IPS-20b (cell line): ENCODE results near the gene WDR7.
A peak's percentile ranks its signal among the peaks of the same experiment; 100 is the strongest.

Experiments
- H3K27ac ChIP-seq: one replicate; pipeline ENCODE4 v1.5.1; 2013; ENCODE audit warnings: low read length
- H3K27me3 ChIP-seq: 2 replicates; pipeline ENCODE4 v1.6.1; 2013; ENCODE audit warnings: mild to moderate bottlenecking, low read length, inconsistent platforms; ENCODE audit not compliant: insufficient read depth
- H3K36me3 ChIP-seq: 2 replicates; pipeline ENCODE4 v1.6.1; 2013; ENCODE audit warnings: low read depth, mild to moderate bottlenecking, inconsistent platforms, low read length, moderate library complexity; ENCODE audit not compliant: insufficient read depth
- H3K4me1 ChIP-seq: 2 replicates; pipeline ENCODE4 v1.6.1; 2013; ENCODE audit warnings: mild to moderate bottlenecking, control low read depth, inconsistent platforms, low read length, moderate library complexity; ENCODE audit not compliant: insufficient read depth
- H3K4me3 ChIP-seq: 2 replicates; pipeline ENCODE4 v1.5.1; 2013; ENCODE audit warnings: mild to moderate bottlenecking, low read length, inconsistent platforms
- H3K9ac ChIP-seq: 2 replicates; pipeline ENCODE4 v1.6.1; 2013; ENCODE audit warnings: low read depth, mild to moderate bottlenecking, inconsistent platforms, low read length, moderate library complexity
- H3K9me3 ChIP-seq: 2 replicates; pipeline ENCODE4 v1.6.1; 2013; ENCODE audit warnings: mild to moderate bottlenecking, low read depth, low read length, inconsistent platforms; ENCODE audit not compliant: insufficient read depth

The WDR7 gene

GRCh38 chr18:56983275-56983992 is 332.3 kb downstream of the WDR7 start:
- Histone ChIP-seq H3K4me3 (no peak overlapping the region), H3K4me1 (peaks cover 16% of the 10 kb centered on the region; the same call in 1 of the 2 replicates), H3K27me3 (no peaks in the 10 kb centered on the region), H3K9ac (no peak overlapping the region), H3K36me3 (no peaks in the 10 kb centered on the region), H3K27ac (no peak overlapping the region), H3K9me3 (no peaks in the 10 kb centered on the region)

- no peaks in the 10 kb centered on the region for H3K9me3 ChIP-seq
Observed at GRCh38 chr18:56984731-56985130, 333.6 kb downstream of the WDR7 start.

GRCh38 chr18:56986829-56987228 is 335.7 kb downstream of the WDR7 start:
- H3K9ac ChIP-seq = no peak overlapping the region
- H3K27ac ChIP-seq = no peak overlapping the region
- H3K4me3 ChIP-seq = peak overlapping the region; percentile 36; the same call in 1 of the 2 replicates

More at GRCh38 chr18:56984731-56985130, 333.6 kb downstream of the WDR7 start:
- Histone ChIP-seq H3K27ac (no peak overlapping the region), H3K9ac (no peak overlapping the region), H3K27me3 (no peaks in the 10 kb centered on the region), H3K4me1 (peaks cover 16% of the 10 kb centered on the region; the same call in 1 of the 2 replicates), H3K36me3 (no peaks in the 10 kb centered on the region), H3K4me3 (no peak overlapping the region)

GRCh38 chr18:56987236-56987635 is 336.1 kb downstream of the WDR7 start:
- peaks cover 14% of the 10 kb centered on the region; the same call in 1 of the 2 replicates for H3K4me1 ChIP-seq
- H3K9ac ChIP-seq = no peak overlapping the region
- H3K4me3 ChIP-seq = peak overlapping the region; percentile 36; the same call in 1 of the 2 replicates
- H3K27me3 ChIP-seq = no peaks in the 10 kb centered on the region
- H3K9me3 ChIP-seq = no peaks in the 10 kb centered on the region
- no peak overlapping the region for H3K27ac ChIP-seq
- H3K36me3 ChIP-seq = no peaks in the 10 kb centered on the region

More at GRCh38 chr18:56986829-56987228, 335.7 kb downstream of the WDR7 start:
- no peaks in the 10 kb centered on the region for H3K36me3 ChIP-seq
- peaks cover 16% of the 10 kb centered on the region; the same call in 1 of the 2 replicates for H3K4me1 ChIP-seq
- no peaks in the 10 kb centered on the region for H3K27me3 ChIP-seq
- no peaks in the 10 kb centered on the region for H3K9me3 ChIP-seq

GRCh38 chr18:56988022-56988421 is 336.9 kb downstream of the WDR7 start:
- H3K27ac ChIP-seq = no peak overlapping the region
- no peak overlapping the region for H3K4me3 ChIP-seq
- no peak overlapping the region for H3K9ac ChIP-seq
- no peaks in the 10 kb centered on the region for H3K9me3 ChIP-seq
- no peaks in the 10 kb centered on the region for H3K27me3 ChIP-seq
- H3K4me1 ChIP-seq = peaks cover 14% of the 10 kb centered on the region; the same call in 1 of the 2 replicates
- no peaks in the 10 kb centered on the region for H3K36me3 ChIP-seq

- Histone ChIP-seq H3K4me1 (peaks cover 15% of the 10 kb centered on the region; the same call in 1 of the 2 replicates), H3K27ac (no peak overlapping the region), H3K36me3 (no peaks in the 10 kb centered on the region), H3K9me3 (no peaks in the 10 kb centered on the region), H3K9ac (no peak overlapping the region), H3K27me3 (no peaks in the 10 kb centered on the region), H3K4me3 (no peak overlapping the region)
Observed at GRCh38 chr18:56990678-56991077, 339.5 kb downstream of the WDR7 start.

- Histone ChIP-seq H3K4me3 (no peak overlapping the region), H3K36me3 (no peaks in the 10 kb centered on the region), H3K27ac (no peak overlapping the region), H3K9ac (no peak overlapping the region), H3K27me3 (no peaks in the 10 kb centered on the region), H3K9me3 (no peaks in the 10 kb centered on the region), H3K4me1 (peaks cover 7% of the 10 kb centered on the region; the same call in 1 of the 2 replicates)
Observed at GRCh38 chr18:56992777-56993176, 341.6 kb downstream of the WDR7 start.

GRCh38 chr18:56995579-56996188 is 344.5 kb downstream of the WDR7 start:
- no peak overlapping the region for H3K27ac ChIP-seq
- H3K4me1 ChIP-seq = peaks cover 4% of the 10 kb centered on the region; the same call in 1 of the 2 replicates
- no peaks in the 10 kb centered on the region for H3K36me3 ChIP-seq
- H3K27me3 ChIP-seq = no peaks in the 10 kb centered on the region
- no peak overlapping the region for H3K4me3 ChIP-seq
- H3K9me3 ChIP-seq = no peaks in the 10 kb centered on the region
- no peak overlapping the region for H3K9ac ChIP-seq

- no peak overlapping the region for H3K27ac ChIP-seq
- H3K9ac ChIP-seq = no peak overlapping the region
- H3K4me3 ChIP-seq = no peak overlapping the region
- no peaks in the 10 kb centered on the region for H3K9me3 ChIP-seq
- H3K27me3 ChIP-seq = no peaks in the 10 kb centered on the region
- H3K4me1 ChIP-seq = peaks cover 4% of the 10 kb centered on the region; the same call in 1 of the 2 replicates
- H3K36me3 ChIP-seq = no peaks in the 10 kb centered on the region
Observed at GRCh38 chr18:56997200-56997599, 346.0 kb downstream of the WDR7 start.

GRCh38 chr18:56999823-57000222 is 348.7 kb downstream of the WDR7 start:
- H3K27ac ChIP-seq = no peak overlapping the region
- no peaks in the 10 kb centered on the region for H3K9me3 ChIP-seq
- no peak overlapping the region for H3K4me3 ChIP-seq
- H3K4me1 ChIP-seq = peaks cover 4% of the 10 kb centered on the region; the same call in 1 of the 2 replicates
- no peaks in the 10 kb centered on the region for H3K36me3 ChIP-seq
- H3K27me3 ChIP-seq = no peaks in the 10 kb centered on the region
- H3K9ac ChIP-seq = no peak overlapping the region

- Histone ChIP-seq H3K4me3 (no peak overlapping the region), H3K4me1 (no peaks in the 10 kb centered on the region), H3K9me3 (no peaks in the 10 kb centered on the region), H3K9ac (no peak overlapping the region), H3K27me3 (no peaks in the 10 kb centered on the region), H3K36me3 (no peaks in the 10 kb centered on the region), H3K27ac (no peak overlapping the region)
Observed at GRCh38 chr18:57002627-57003026, 351.5 kb downstream of the WDR7 start.

GRCh38 chr18:57003342-57003741 is 352.2 kb downstream of the WDR7 start:
- Histone ChIP-seq H3K4me3 (no peak overlapping the region), H3K36me3 (no peaks in the 10 kb centered on the region), H3K27ac (no peak overlapping the region), H3K9me3 (no peaks in the 10 kb centered on the region), H3K4me1 (no peaks in the 10 kb centered on the region), H3K9ac (no peak overlapping the region), H3K27me3 (no peaks in the 10 kb centered on the region)
